Activated CD4-positive, alpha-beta T cell treated with anti-CD3 and anti-CD28 coated beads, Interleukin-2, amount 10 ng/mL, durations not matched to agents 24 days and 14 days (primary cell): ENCODE results near the gene PIRT. TPM values are rescaled to one million over a fixed set of nuclear protein-coding genes. Genes with fewer than 3 reads are reported as not detected.

Experiments used
- DNase-seq: peaks from one replicate; pipeline ENCODE4 v3.0.0; 2022
- H3K27ac Mint-ChIP-seq: one replicate; pipeline ENCODE4 v1.8.0; 2022; ENCODE audit warnings: mild to moderate bottlenecking, mixed read lengths
- H3K27me3 Mint-ChIP-seq: one replicate; pipeline ENCODE4 v1.8.0; 2022; ENCODE audit warnings: mixed read lengths
- H3K36me3 Mint-ChIP-seq: one replicate; pipeline ENCODE4 v1.8.0; 2022; ENCODE audit warnings: low read depth, mild to moderate bottlenecking, mixed read lengths
- H3K4me1 Mint-ChIP-seq: one replicate; pipeline ENCODE4 v1.8.0; 2021; ENCODE audit warnings: mixed read lengths
- H3K4me3 Mint-ChIP-seq: one replicate; pipeline ENCODE4 v1.8.0; 2022; ENCODE audit warnings: mild to moderate bottlenecking, moderate library complexity, mixed read lengths
- H3K9me3 Mint-ChIP-seq: one replicate; pipeline ENCODE4 v1.8.0; 2021; ENCODE audit warnings: mixed read lengths
- intact Hi-C: fragments of 100-400 bp; cut with micrococcal nuclease; formaldehyde crosslinking; loops from one replicate; pipeline ENCODE4 v1.15.1; 2023
- total RNA-seq: library from RNA; stranded (reverse); gene quantifications from 2 replicates; pipeline ENCODE4 v1.2.3, GENCODE V29; 2022

Gene PIRT
- total RNA-seq, 1 donor from 2014 or later: not detected

- Mint-ChIP-seq H3K36me3 (no peaks in the 10 kb centered on the region), H3K27me3 (no peaks in the 10 kb centered on the region), H3K4me1 (no peaks in the 10 kb centered on the region), H3K9me3 (no peaks in the 10 kb centered on the region), H3K4me3 (no peak overlapping the region), H3K27ac (no peak overlapping the region)
- intact Hi-C loops: no loop called here
- DNase-seq: no peak
Observed at GRCh38 chr17:10806545-10807262, 31.2 kb downstream of the PIRT start.

DNA sequence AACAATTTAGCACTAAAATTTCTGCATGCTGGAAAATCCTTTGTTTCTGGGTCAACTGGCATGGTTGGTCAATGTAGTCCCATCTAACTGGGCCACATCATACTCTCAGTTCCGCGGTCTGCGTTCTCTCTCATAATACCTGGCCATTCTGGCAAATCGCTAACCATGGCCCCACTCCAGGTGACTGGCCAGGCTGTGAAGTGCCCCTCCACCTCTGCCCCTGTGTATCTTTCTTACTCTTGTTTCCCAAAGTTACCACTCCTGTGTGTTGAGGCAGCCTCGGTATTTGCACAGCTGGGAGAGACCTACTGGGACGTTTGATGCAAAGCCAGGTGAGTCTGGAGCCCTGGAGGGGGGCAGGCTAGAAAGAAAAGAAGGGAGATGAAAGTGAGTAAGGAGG, 32.0 kb downstream of the PIRT start:
- no peaks in the 10 kb centered on the region for H3K9me3 Mint-ChIP-seq
- intact Hi-C loops: no loop called here

GRCh38 chr17:10804546-10804945, 33.3 kb downstream of the PIRT start:
- Mint-ChIP-seq H3K27ac (no peak overlapping the region), H3K9me3 (no peaks in the 10 kb centered on the region), H3K4me1 (no peaks in the 10 kb centered on the region), H3K27me3 (no peaks in the 10 kb centered on the region), H3K4me3 (no peak overlapping the region), H3K36me3 (no peaks in the 10 kb centered on the region)
- no peak for DNase-seq
- intact Hi-C loops: no loop called here

More for the DNA sequence above, 32.0 kb downstream of the PIRT start:
- no peak for DNase-seq
- Mint-ChIP-seq H3K36me3 (no peaks in the 10 kb centered on the region), H3K4me1 (no peaks in the 10 kb centered on the region), H3K4me3 (no peak overlapping the region), H3K27ac (no peak overlapping the region), H3K27me3 (no peaks in the 10 kb centered on the region)

- Mint-ChIP-seq H3K4me3 (no peak within 1 kb of the TSS), H3K9me3 (no peaks in the 10 kb centered on the region), H3K27me3 (no peaks in the 10 kb centered on the region), H3K27ac (no peak within 1 kb of the TSS), H3K36me3 (no peaks in the 10 kb centered on the region), H3K4me1 (no peaks in the 10 kb centered on the region)
- intact Hi-C loops: no loop called here
- DNase-seq: no peak
Observed at GRCh38 chr17:10803830-10804475, 33.9 kb downstream of the PIRT start, which contains the start of gene TMEM238L. Gene TMEM238L (minus strand): TSS chr17:10804099. CDS start chr17:10803963, 136 bp downstream.

GRCh38 chr17:10803350-10803749, 34.5 kb downstream of the PIRT start:
- Mint-ChIP-seq H3K27me3 (no peaks in the 10 kb centered on the region), H3K9me3 (no peaks in the 10 kb centered on the region), H3K27ac (no peak overlapping the region), H3K4me1 (no peaks in the 10 kb centered on the region), H3K36me3 (no peaks in the 10 kb centered on the region), H3K4me3 (no peak overlapping the region)
- DNase-seq: no peak
- intact Hi-C loops: no loop called here

DNA sequence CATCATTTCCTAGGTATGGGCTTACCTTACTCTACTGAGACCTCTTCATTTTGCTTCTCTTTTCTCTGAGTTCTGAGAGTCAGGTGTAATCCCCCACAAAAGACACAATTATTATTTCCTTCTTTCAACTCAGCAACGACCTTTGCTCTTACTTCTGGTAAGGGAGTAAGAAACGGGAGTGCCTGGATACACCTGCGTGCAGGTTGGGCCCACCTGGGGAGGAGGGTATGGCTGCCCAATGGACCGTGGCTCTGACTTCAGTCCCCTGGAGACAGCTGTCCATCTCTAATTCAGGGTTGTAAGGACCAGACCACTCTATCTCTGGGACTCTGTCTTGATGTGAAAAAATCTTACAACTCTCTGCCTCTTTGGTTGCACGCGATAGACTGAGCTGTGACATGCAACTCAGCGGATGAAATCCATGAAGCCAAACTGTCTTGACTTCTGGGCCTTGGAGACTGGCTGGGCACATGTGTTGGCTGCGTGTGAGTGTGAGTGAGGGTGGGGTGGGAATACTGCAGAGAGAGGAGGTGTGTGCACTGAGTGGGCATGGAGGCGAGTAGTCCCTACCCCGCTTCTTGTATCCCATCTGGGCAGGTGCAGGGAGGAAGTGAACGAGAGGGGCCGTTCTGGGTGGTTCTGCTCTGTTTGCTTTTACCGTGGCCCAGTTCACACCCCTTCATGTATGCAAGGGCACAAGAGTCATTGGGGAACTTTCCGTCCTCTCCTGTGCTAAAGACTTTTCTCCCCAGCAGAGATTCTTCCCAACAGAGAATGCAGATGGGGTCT, 35.2 kb downstream of the PIRT start:
- DNase-seq: no peak
- Mint-ChIP-seq H3K4me1 (no peaks in the 10 kb centered on the region), H3K27me3 (no peaks in the 10 kb centered on the region), H3K36me3 (no peaks in the 10 kb centered on the region), H3K27ac (no peak overlapping the region), H3K4me3 (no peak overlapping the region), H3K9me3 (no peaks in the 10 kb centered on the region)
- intact Hi-C loops: no loop called here

DNA sequence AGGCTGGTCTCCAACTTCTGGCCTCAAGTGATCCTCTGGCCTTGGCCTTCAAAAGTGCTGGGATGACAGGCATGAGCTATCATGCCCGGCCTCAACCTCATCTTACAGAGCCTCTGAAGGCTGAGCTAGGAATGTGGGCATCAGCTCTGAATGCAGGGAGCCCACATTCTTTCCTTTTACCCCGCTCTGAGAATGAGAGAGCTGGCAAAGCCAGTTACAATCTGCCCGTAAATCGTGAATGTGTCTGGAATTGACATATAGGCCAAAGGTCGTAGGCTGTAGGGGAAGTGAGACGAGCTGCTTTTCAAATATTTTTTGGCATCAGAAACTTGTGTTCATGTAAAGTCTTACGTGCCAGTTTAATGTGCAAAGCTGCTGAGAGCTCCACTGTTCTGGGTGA, 38.5 kb downstream of the PIRT start:
- Mint-ChIP-seq H3K27ac (no peak overlapping the region), H3K36me3 (no peaks in the 10 kb centered on the region), H3K27me3 (no peaks in the 10 kb centered on the region), H3K4me1 (no peaks in the 10 kb centered on the region), H3K9me3 (no peaks in the 10 kb centered on the region), H3K4me3 (no peak overlapping the region)
- intact Hi-C loops: no loop called here
- no peak for DNase-seq

DNA sequence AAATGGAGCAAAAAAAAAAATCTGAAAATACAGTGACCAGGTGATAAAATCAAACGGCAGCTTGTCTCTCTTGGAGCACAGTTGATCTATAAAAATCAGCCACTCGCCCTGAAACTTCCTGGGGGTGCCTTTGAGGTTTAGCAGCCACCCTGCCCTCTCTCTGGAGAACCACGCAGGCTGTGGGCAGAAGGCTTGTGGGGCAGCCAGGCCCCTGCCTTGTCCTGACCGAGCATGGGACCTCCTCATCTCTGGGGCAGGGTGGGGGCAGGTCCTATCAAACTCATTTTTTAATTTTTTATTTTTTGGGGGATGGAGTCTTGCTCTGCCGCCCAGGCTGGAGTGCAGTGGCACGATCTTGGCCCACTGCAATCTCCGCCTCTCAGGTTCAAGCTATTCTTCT, 39.0 kb downstream of the PIRT start:
- Mint-ChIP-seq H3K27ac (no peak overlapping the region), H3K4me1 (no peaks in the 10 kb centered on the region), H3K4me3 (no peak overlapping the region), H3K9me3 (no peaks in the 10 kb centered on the region), H3K27me3 (peaks cover 1% of the 10 kb centered on the region), H3K36me3 (no peaks in the 10 kb centered on the region)
- intact Hi-C loops: no loop called here
- DNase-seq: no peak

GRCh38 chr17:10798332-10798749, 39.5 kb downstream of the PIRT start:
- no peaks in the 10 kb centered on the region for H3K36me3 Mint-ChIP-seq

DNA sequence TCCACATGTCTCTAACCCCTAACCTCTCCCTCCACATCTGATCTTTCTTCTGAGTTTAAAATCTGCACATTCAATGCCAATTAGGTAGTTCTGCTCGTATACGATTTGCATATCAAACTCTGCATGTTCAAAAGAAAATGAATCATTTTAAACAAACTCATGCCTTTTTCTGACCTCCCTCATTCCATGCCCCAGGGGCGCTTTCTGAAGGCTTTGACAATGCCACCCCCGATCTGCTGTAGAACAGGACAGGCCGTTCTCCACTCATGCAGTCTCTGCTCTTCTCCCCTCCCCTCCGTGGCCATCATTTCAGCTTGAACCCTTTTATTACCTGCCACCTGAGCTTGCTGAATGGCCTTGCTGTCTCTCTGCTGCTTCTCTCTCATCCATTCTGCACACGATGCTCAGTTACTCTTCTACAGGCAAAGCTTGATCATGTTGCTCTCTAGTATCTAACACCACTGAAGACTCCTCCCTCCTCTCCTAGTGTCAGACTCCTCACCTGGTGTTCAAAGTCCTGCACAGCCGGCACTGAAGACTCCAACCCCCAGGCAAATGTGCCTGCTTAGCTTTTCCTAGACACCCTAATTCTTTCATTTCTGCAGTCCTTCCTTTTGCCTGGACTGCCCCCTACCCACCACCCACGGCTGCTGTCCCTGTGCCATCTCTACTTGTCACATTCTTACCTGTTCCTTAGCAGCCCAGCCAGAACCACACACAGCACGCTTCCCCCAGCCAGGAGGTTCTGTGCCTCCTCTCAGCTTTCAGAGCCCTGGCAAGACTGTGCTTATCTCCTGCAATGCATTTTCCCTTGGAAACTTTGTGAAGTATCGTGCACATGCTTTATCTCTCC, 40.2 kb downstream of the PIRT start:
- Mint-ChIP-seq H3K27me3 (peaks cover 1% of the 10 kb centered on the region), H3K4me3 (no peak overlapping the region), H3K9me3 (no peaks in the 10 kb centered on the region), H3K27ac (no peak overlapping the region), H3K4me1 (no peaks in the 10 kb centered on the region), H3K36me3 (no peaks in the 10 kb centered on the region)
- no peak for DNase-seq
- intact Hi-C loops: no loop called here

More at GRCh38 chr17:10798332-10798749, 39.5 kb downstream of the PIRT start:
- DNase-seq: no peak
- intact Hi-C loops: no loop called here
- Mint-ChIP-seq H3K27ac (no peak overlapping the region), H3K4me3 (no peak overlapping the region), H3K4me1 (no peaks in the 10 kb centered on the region), H3K27me3 (peaks cover 1% of the 10 kb centered on the region), H3K9me3 (no peaks in the 10 kb centered on the region)

GRCh38 chr17:10793816-10794215, 44.1 kb downstream of the PIRT start:
- Mint-ChIP-seq H3K9me3 (no peaks in the 10 kb centered on the region), H3K4me3 (no peak overlapping the region), H3K27ac (no peak overlapping the region), H3K27me3 (peaks cover 1% of the 10 kb centered on the region), H3K36me3 (no peaks in the 10 kb centered on the region), H3K4me1 (no peaks in the 10 kb centered on the region)
- intact Hi-C loops: no loop called here
- no peak for DNase-seq

DNA sequence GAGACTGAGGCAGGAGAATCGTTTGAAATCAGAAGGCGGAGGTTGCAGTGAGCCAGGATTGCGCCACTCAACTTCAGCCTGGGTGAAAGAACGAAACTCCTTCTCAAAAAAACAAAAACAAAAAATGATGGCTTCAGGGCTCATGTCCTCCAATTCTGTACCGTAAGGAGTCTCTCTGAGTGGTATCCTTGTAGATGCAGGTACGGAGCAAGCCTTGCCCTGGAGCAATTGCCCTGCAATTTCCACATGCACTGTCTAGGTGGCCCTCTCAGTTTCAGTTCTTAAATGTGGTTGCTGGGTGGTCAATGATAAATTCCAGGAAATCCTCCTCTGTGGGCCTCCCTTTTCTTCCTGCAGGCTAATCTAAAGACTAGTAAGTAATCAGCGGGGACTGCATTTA, 44.6 kb downstream of the PIRT start:
- intact Hi-C loops: no loop called here
- Mint-ChIP-seq H3K9me3 (no peaks in the 10 kb centered on the region), H3K4me3 (no peak overlapping the region), H3K4me1 (no peaks in the 10 kb centered on the region), H3K36me3 (no peaks in the 10 kb centered on the region), H3K27ac (no peak overlapping the region), H3K27me3 (peaks cover 1% of the 10 kb centered on the region)
- DNase-seq: no peak

DNA sequence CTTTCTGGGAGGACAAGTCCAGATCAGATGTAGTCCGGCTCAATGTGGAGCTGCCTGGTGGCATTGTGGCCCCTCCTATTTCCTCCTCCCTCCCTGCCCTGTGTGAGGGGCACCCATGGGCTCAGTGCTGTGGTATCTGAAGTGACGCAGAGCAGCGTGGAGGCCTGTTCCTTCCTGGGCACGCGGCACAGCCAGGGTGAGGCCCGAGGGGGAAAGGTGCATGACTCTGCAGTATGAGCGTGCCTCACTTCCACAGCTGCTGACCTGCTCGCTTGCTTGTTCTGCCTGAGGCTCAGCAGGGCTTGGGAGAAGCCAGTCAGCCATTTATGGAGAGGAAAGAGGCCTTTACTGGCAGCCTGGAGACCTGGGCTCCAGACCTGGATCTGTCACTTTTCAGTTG, 45.7 kb downstream of the PIRT start:
- H3K4me1 Mint-ChIP-seq: no peaks in the 10 kb centered on the region
- intact Hi-C loops: no loop called here
- no peak for DNase-seq
- no peak overlapping the region for H3K4me3 Mint-ChIP-seq
- H3K27ac Mint-ChIP-seq: no peak overlapping the region
- peaks cover 1% of the 10 kb centered on the region for H3K27me3 Mint-ChIP-seq
- H3K36me3 Mint-ChIP-seq: no peaks in the 10 kb centered on the region
- H3K9me3 Mint-ChIP-seq: no peaks in the 10 kb centered on the region
